H4 (cell line): Measurements from ENCODE around the gene SMCR8. TPM values are rescaled to one million over a fixed set of nuclear protein-coding genes. Genes with fewer than 3 reads are reported as not detected.
"Not testable (repeated sequence)": the region's sequence is repeated elsewhere in the genome, so short reads cannot be mapped to it uniquely, and the experiment has no call there.

Experiments used
- DNase-seq: peaks from one replicate; pipeline ENCODE4 v3.0.0-alpha.2; 2015; ENCODE audit warnings: low spot score
- total RNA-seq: library from RNA; depleted of rRNA; stranded (reverse); fragments of >200 nt; shearing (Covaris generic); gene quantifications from 2 replicates; pipeline ENCODE4 v1.2.3, GENCODE V29; 2014; rRNA removed

Gene SMCR8
- 6.3 and 7.3 TPM in 2 replicates for total RNA-seq

GRCh38 chr17:18314731-18315561 is at the start of gene SMCR8, which contains the start of gene TOP3A:
SMCR8 (plus strand) TSS chr17:18315293; CDS start chr17:18315790, 497 bp downstream.
TOP3A (minus strand) TSS chr17:18314994; CDS start chr17:18314778, 216 bp downstream.
- peak; percentile 96 for DNase-seq

- DNase-seq = no peak
Observed at GRCh38 chr17:18267366-18267765, 47.7 kb upstream of the SMCR8 start.

- DNase-seq = no peak
Observed at GRCh38 chr17:18267927-18268711, 47.0 kb upstream of the SMCR8 start.

GRCh38 chr17:18270046-18270931 is 44.8 kb upstream of the SMCR8 start:
- no peak for DNase-seq

GRCh38 chr17:18277076-18277475 is 38.0 kb upstream of the SMCR8 start:
- no peak for DNase-seq

- DNase-seq = no peak
Observed at GRCh38 chr17:18278867-18279266, 36.2 kb upstream of the SMCR8 start.

GRCh38 chr17:18280249-18280648 is 34.8 kb upstream of the SMCR8 start:
- DNase-seq = no peak

GRCh38 chr17:18280766-18281371 is 34.2 kb upstream of the SMCR8 start:
- no peak for DNase-seq

GRCh38 chr17:18281788-18282187 is 33.3 kb upstream of the SMCR8 start:
- no peak for DNase-seq

GRCh38 chr17:18285296-18285695 is 29.8 kb upstream of the SMCR8 start:
- no peak for DNase-seq

GRCh38 chr17:18291718-18292540 is 23.2 kb upstream of the SMCR8 start:
- DNase-seq = no peak

- not testable (repeated sequence) for DNase-seq
Observed at GRCh38 chr17:18298061-18298460, 17.0 kb upstream of the SMCR8 start.

GRCh38 chr17:18300725-18301480 is 14.2 kb upstream of the SMCR8 start:
- DNase-seq = no peak

- not testable (repeated sequence) for DNase-seq
Observed at GRCh38 chr17:18303206-18303605, 11.9 kb upstream of the SMCR8 start.

- DNase-seq = no peak
Observed at GRCh38 chr17:18309202-18309601, 5.9 kb upstream of the SMCR8 start.

- no peak for DNase-seq
Observed at GRCh38 chr17:18314059-18314730, 898 bp upstream of the SMCR8 start.

- no peak for DNase-seq
Observed at GRCh38 chr17:18315562-18315922, 449 bp downstream of the SMCR8 start.

GRCh38 chr17:18315961-18316360 is 868 bp downstream of the SMCR8 start:
- no peak for DNase-seq

- DNase-seq = no peak
Observed at GRCh38 chr17:18318117-18318516, 3.0 kb downstream of the SMCR8 start.
